K562 (cell line): Measurements from ENCODE around the gene DCLK1.

Experiments used
- CBX5 ChIP-seq: IDR thresholded peaks from 2 replicates; pipeline ENCODE4 v1.6.1; 2014; ENCODE audit warnings: low read depth, borderline replicate concordance
- CHD1 ChIP-seq: fragments of 200-600 bp; sonication (generic); IDR thresholded peaks from one replicate; pipeline ENCODE4 v1.6.1; 2012; ENCODE audit warnings: mild to moderate bottlenecking, moderate library complexity, low read length, inconsistent platforms
- FOSL1 ChIP-seq: fragments of 200-800 bp; sonication (Bioruptor generic); conservative IDR thresholded peaks from 2 replicates; pipeline ENCODE4 v1.6.1; 2016; ENCODE audit warnings: missing genetic modification characterization, missing compliant biosample characterization
- SMARCA5 ChIP-seq: fragments of 450-650 bp; IDR thresholded peaks from 2 replicates; pipeline ENCODE4 v1.6.1; 2016
- SRSF1 ChIP-seq: fragments of 200-400 bp; formaldehyde crosslinking; IDR thresholded peaks from 2 replicates; pipeline ENCODE4 v1.6.1; 2017; ENCODE audit warnings: mild to moderate bottlenecking, low read depth, low read length, moderate library complexity
- TAF1 ChIP-seq: IDR thresholded peaks from 2 replicates; pipeline ENCODE4 v1.6.1; 2011; ENCODE audit warnings: mild to moderate bottlenecking, low read length, moderate library complexity; ENCODE audit not compliant: insufficient read depth, control insufficient read depth, severe bottlenecking; ENCODE audit errors: extremely low read depth
- ZBTB1 ChIP-seq: sonication (generic); formaldehyde crosslinking; IDR thresholded peaks from 2 replicates; pipeline ENCODE4 v1.8.1; 2023; ENCODE audit warnings: missing genetic modification reagents, low read depth, mild to moderate bottlenecking, borderline replicate concordance
- ZBTB12 ChIP-seq: fragments of 250-450 bp; sonication (Bioruptor Pico); IDR thresholded peaks from 2 replicates; pipeline ENCODE4 v1.4.0; 2020

- TF ChIP-seq SRSF1 = no peak
- TF ChIP-seq SMARCA5 = no peak
- TF ChIP-seq ZBTB12 = no peak
- no peak for TF ChIP-seq CHD1
- TF ChIP-seq CBX5 = no peak
- TF ChIP-seq TAF1 = no peak
- TF ChIP-seq ZBTB1 (CRISPR knock-in tag) = no peak
- no peak for TF ChIP-seq FOSL1 (tag)
These were observed 48.8 kb downstream of the DCLK1 start for GRCh38 chr13:36082396-36082795.
